NB4 (cell line): Measurements from ENCODE around the gene ANKDD1A.

ENCODE experiments used
- CTCF ChIP-seq: IDR thresholded peaks from one replicate; pipeline ENCODE4 v1.5.1; 2012; ENCODE audit warnings: low read depth, low read length
- MYC ChIP-seq: IDR thresholded peaks from 2 replicates; pipeline ENCODE4 v1.6.1; 2011; ENCODE audit warnings: low read depth, low read length

DNA sequence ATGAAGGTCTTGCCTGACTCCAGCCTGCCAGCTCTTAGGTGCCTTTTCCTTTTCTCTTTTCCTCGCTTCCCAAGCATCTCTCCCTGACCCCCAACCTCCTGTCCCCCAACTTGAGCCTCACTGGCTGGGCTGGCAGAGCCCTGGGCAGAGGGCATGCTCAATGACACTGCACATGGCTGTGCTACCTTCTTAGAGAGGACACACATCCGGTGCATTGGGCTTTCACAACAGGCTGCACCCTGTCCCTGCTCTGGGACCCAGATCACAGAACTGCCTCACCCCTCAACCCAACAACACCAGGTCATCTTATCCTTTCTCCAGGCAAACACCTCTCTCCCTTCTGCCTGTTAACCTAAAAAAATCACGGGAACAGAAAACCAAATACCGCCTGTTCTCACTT, 7.5 kb upstream of the ANKDD1A start:
- no peak for TF ChIP-seq CTCF
- TF ChIP-seq MYC = no peak
